Neural cell (in vitro differentiated cells): Measurements from ENCODE around the gene P3H3. TPM values are rescaled to one million over a fixed set of nuclear protein-coding genes. Genes with fewer than 3 reads are reported as not detected.

Experiments
- H2AFZ ChIP-seq: fragments of 200-600, 300-800 bp; sonication (generic), shearing (Covaris generic); 2 replicates; pipeline ENCODE4 v1.6.0; 2014; ENCODE audit warnings: low read depth, mild to moderate bottlenecking, antibody characterized with exemption, low read length, moderate library complexity
- H3F3A ChIP-seq: fragments of 200-600 bp; shearing (Covaris generic); 2 replicates; pipeline ENCODE4 v1.6.1; 2016; ENCODE audit warnings: mild to moderate bottlenecking, moderate library complexity, mixed read lengths, antibody characterized with exemption, low read length; ENCODE audit not compliant: insufficient read depth, poor library complexity, severe bottlenecking
- H3K27ac ChIP-seq: fragments of 200-600, 300-800 bp; sonication (generic), shearing (Covaris generic); 2 replicates; pipeline ENCODE4 v1.5.1; 2014; ENCODE audit warnings: mild to moderate bottlenecking, low read length, moderate library complexity
- H3K27me3 ChIP-seq: fragments of 300-800, 200-600 bp; sonication (generic), shearing (Covaris generic); 2 replicates; pipeline ENCODE4 v1.6.0; 2014; ENCODE audit warnings: mild to moderate bottlenecking, low read depth, low read length, moderate library complexity; ENCODE audit not compliant: insufficient read depth
- H3K36me3 ChIP-seq: fragments of 300-800, 200-600 bp; sonication (generic), shearing (Covaris generic); 2 replicates; pipeline ENCODE4 v1.5.1; 2014; ENCODE audit warnings: mild to moderate bottlenecking, antibody characterized with exemption, low read length, moderate library complexity; ENCODE audit not compliant: insufficient read depth
- H3K4me2 ChIP-seq: fragments of 300-800, 200-600 bp; sonication (generic), shearing (Covaris generic); 2 replicates; pipeline ENCODE4 v1.6.0; 2014; ENCODE audit warnings: mild to moderate bottlenecking, low read length
- H3K4me3 ChIP-seq: fragments of 300-800, 200-600 bp; sonication (generic), shearing (Covaris generic); 2 replicates; pipeline ENCODE4 v1.5.1; 2014; ENCODE audit warnings: mild to moderate bottlenecking, low read length, moderate library complexity
- H3K79me2 ChIP-seq: fragments of 200-600 bp; shearing (Covaris generic); replicated peaks from 2 replicates; pipeline ENCODE4 v1.6.0; 2014; ENCODE audit warnings: mild to moderate bottlenecking, low read length, moderate library complexity; ENCODE audit not compliant: insufficient read depth
- H3K9ac ChIP-seq: fragments of 300-800, 200-600 bp; sonication (generic), shearing (Covaris generic); 2 replicates; pipeline ENCODE4 v1.6.1; 2016; ENCODE audit warnings: mild to moderate bottlenecking, low read length, mixed read lengths
- H3K9me2 ChIP-seq: fragments of 200-600 bp; shearing (Covaris generic); 2 replicates; pipeline ENCODE4 v1.6.1; 2016; ENCODE audit warnings: mild to moderate bottlenecking, low read length, mixed read lengths; ENCODE audit not compliant: insufficient read depth
- H3K9me3 ChIP-seq: fragments of 200-600, 300-800 bp; sonication (generic), shearing (Covaris generic); 2 replicates; pipeline ENCODE4 v1.6.1; 2016; ENCODE audit warnings: mild to moderate bottlenecking, mixed run types, low read length, moderate library complexity, mixed read lengths
- H4K20me1 ChIP-seq: fragments of 200-600 bp; shearing (Covaris generic); 2 replicates; pipeline ENCODE4 v1.6.1; 2016; ENCODE audit warnings: mild to moderate bottlenecking, mixed run types; ENCODE audit not compliant: insufficient read depth
- EP300 ChIP-seq: fragments of 450-650 bp; conservative IDR thresholded peaks from 2 replicates; pipeline ENCODE4 v1.6.1; 2014; ENCODE audit warnings: antibody characterized with exemption, mild to moderate bottlenecking, moderate library complexity; ENCODE audit not compliant: poor library complexity, severe bottlenecking
- EZH2 ChIP-seq: fragments of 200-600, 300-800 bp; shearing (Covaris generic), sonication (generic); IDR thresholded peaks from 2 replicates; pipeline ENCODE4 v1.6.1; 2014; ENCODE audit warnings: antibody characterized with exemption, low read length, borderline replicate concordance, mild to moderate bottlenecking; ENCODE audit not compliant: insufficient read depth, poor library complexity, severe bottlenecking
- MXI1 ChIP-seq: fragments of 450-650 bp; conservative IDR thresholded peaks from 2 replicates; pipeline ENCODE4 v1.6.1; 2014; ENCODE audit warnings: antibody characterized with exemption, mild to moderate bottlenecking; ENCODE audit not compliant: poor library complexity, severe bottlenecking
- POLR2AphosphoS5 ChIP-seq: IDR thresholded peaks from 2 replicates; pipeline ENCODE4 v1.6.1; 2012
- RAD21 ChIP-seq: fragments of 450-650 bp; conservative IDR thresholded peaks from 2 replicates; pipeline ENCODE4 v1.6.1; 2014; ENCODE audit warnings: antibody characterized with exemption, mild to moderate bottlenecking, moderate library complexity
- REST ChIP-seq: IDR thresholded peaks from 2 replicates; pipeline ENCODE4 v1.6.1; 2012; ENCODE audit warnings: borderline replicate concordance
- SMC3 ChIP-seq: fragments of 450-650 bp; conservative IDR thresholded peaks from 2 replicates; pipeline ENCODE4 v1.6.1; 2014; ENCODE audit warnings: antibody characterized with exemption, mild to moderate bottlenecking, moderate library complexity; ENCODE audit not compliant: poor library complexity
- TAF1 ChIP-seq: IDR thresholded peaks from 2 replicates; pipeline ENCODE4 v1.6.1; 2012; ENCODE audit warnings: low read depth
- polyA plus RNA-seq: library from polyadenylated mRNA; depleted of rRNA; stranded (reverse); fragments of >200 nt; gene quantifications from 2 replicates; pipeline ENCODE4 v1.2.3, GENCODE V29; 2014
- TF ChIP-seq, protein P1 (sequence below): fragments of 450-650 bp; IDR thresholded peaks from 2 replicates; pipeline ENCODE4 v1.5.1; 2014; ENCODE audit warnings: antibody characterized with exemption, mild to moderate bottlenecking, moderate library complexity; ENCODE audit not compliant: poor library complexity, severe bottlenecking

The P3H3 gene
- polyA plus RNA-seq, 1 donor from 2014 or later: 58.9 TPM

GRCh38 chr12:6851921-6852650 is 23.9 kb downstream of the P3H3 start, which contains the start of gene USP5:
TSS of gene USP5 (plus strand) at chr12:6852150. CDS start at chr12:6852180, 30 bp downstream.
- H3K4me3 ChIP-seq: peak within 1 kb of the TSS; percentile 75
- H3K27me3 ChIP-seq: no peaks in the 10 kb centered on the region
- H3F3A ChIP-seq: peaks cover 5% of the 10 kb centered on the region
- peak within 1 kb of the TSS; percentile 56 for H2AFZ ChIP-seq
- H3K79me2 ChIP-seq: peaks cover 30% of the 10 kb centered on the region
- H3K9me2 ChIP-seq: no peaks in the 10 kb centered on the region
- no peaks in the 10 kb centered on the region for H4K20me1 ChIP-seq
- H3K9ac ChIP-seq: peak within 1 kb of the TSS; percentile 87
- TF ChIP-seq EP300: no peak
- TF ChIP-seq MXI1: peak; percentile 84
- TF ChIP-seq TAF1: peak; percentile 26
- TF ChIP-seq RAD21: no peak
- no peak for TF ChIP-seq REST
- no peak for TF ChIP-seq SMC3
- TF ChIP-seq EZH2: no peak
- TF ChIP-seq, protein P1, sequence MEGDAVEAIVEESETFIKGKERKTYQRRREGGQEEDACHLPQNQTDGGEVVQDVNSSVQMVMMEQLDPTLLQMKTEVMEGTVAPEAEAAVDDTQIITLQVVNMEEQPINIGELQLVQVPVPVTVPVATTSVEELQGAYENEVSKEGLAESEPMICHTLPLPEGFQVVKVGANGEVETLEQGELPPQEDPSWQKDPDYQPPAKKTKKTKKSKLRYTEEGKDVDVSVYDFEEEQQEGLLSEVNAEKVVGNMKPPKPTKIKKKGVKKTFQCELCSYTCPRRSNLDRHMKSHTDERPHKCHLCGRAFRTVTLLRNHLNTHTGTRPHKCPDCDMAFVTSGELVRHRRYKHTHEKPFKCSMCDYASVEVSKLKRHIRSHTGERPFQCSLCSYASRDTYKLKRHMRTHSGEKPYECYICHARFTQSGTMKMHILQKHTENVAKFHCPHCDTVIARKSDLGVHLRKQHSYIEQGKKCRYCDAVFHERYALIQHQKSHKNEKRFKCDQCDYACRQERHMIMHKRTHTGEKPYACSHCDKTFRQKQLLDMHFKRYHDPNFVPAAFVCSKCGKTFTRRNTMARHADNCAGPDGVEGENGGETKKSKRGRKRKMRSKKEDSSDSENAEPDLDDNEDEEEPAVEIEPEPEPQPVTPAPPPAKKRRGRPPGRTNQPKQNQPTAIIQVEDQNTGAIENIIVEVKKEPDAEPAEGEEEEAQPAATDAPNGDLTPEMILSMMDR: no peak
- TF ChIP-seq POLR2AphosphoS5: peak; percentile 97
- H3K27ac ChIP-seq: peak within 1 kb of the TSS; percentile 98
- H3K4me2 ChIP-seq: peak within 1 kb of the TSS; percentile 98
- no peaks in the 10 kb centered on the region for H3K36me3 ChIP-seq
- no peaks in the 10 kb centered on the region for H3K9me3 ChIP-seq

GRCh38 chr12:6852651-6853354 is 24.6 kb downstream of the P3H3 start:
- Histone ChIP-seq H3K9me2 (no peaks in the 10 kb centered on the region), H3K4me3 (peak overlapping the region; percentile 75), H4K20me1 (no peaks in the 10 kb centered on the region), H3K79me2 (peaks cover 30% of the 10 kb centered on the region), H2AFZ (peak overlapping the region; percentile 46), H3K27me3 (no peaks in the 10 kb centered on the region), H3K36me3 (peaks cover 2% of the 10 kb centered on the region), H3K4me2 (peak overlapping the region; percentile 98), H3F3A (peaks cover 5% of the 10 kb centered on the region), H3K27ac (peak overlapping the region; percentile 98), H3K9ac (peak overlapping the region; percentile 87), H3K9me3 (no peaks in the 10 kb centered on the region)
- TF ChIP-seq REST: peak; percentile 26
- TF ChIP-seq TAF1: peak; percentile 67
- TF ChIP-seq EP300: no peak
- no peak for TF ChIP-seq SMC3
- TF ChIP-seq, protein P1: no peak
- TF ChIP-seq EZH2: no peak
- peak; percentile 11 for TF ChIP-seq POLR2AphosphoS5
- TF ChIP-seq MXI1: no peak
- no peak for TF ChIP-seq RAD21
